Retinal pigment epithelial cell (primary cell): ENCODE data around the gene FRG1.
A peak's percentile ranks its signal among the peaks of the same experiment; 100 is the strongest.
"Not testable (repeated sequence)": the region's sequence is repeated elsewhere in the genome, so short reads cannot be mapped to it uniquely, and the experiment has no call there.

Experiments used
- DNase-seq: peaks from one replicate; pipeline ENCODE4 v3.0.0-alpha.2; 2010; ENCODE audit warnings: low read depth
- H3K4me3 ChIP-seq: 2 replicates; pipeline ENCODE4 v1.5.1; 2011; ENCODE audit warnings: mild to moderate bottlenecking, low read length, control low read depth, moderate library complexity
- CTCF ChIP-seq: conservative IDR thresholded peaks from 2 replicates; pipeline ENCODE4 v1.5.1; 2011; ENCODE audit warnings: low read depth, low read length, control low read depth, inconsistent platforms

FRG1 gene

GRCh38 chr4:189941005-189941450 lies 356 bp downstream of the FRG1 start:
- peak overlapping the region; percentile 95 for H3K4me3 ChIP-seq
- TF ChIP-seq CTCF = no peak
- no peak for DNase-seq

GRCh38 chr4:189942412-189942811 lies 1.7 kb downstream of the FRG1 start:
- H3K4me3 ChIP-seq, DNase-seq: not testable (repeated sequence)

- not testable (repeated sequence) for DNase-seq, H3K4me3 ChIP-seq
Measured at GRCh38 chr4:189944077-189944476, 3.4 kb downstream of the FRG1 start.

GRCh38 chr4:189946906-189947305 lies 6.2 kb downstream of the FRG1 start:
- not testable (repeated sequence) for H3K4me3 ChIP-seq, DNase-seq

GRCh38 chr4:189948486-189948885 lies 7.8 kb downstream of the FRG1 start:
- H3K4me3 ChIP-seq, DNase-seq: not testable (repeated sequence)

- H3K4me3 ChIP-seq, DNase-seq: not testable (repeated sequence)
Measured at GRCh38 chr4:189969291-189969690, 28.6 kb downstream of the FRG1 start.

GRCh38 chr4:189973646-189974045 lies 33.0 kb downstream of the FRG1 start:
- DNase-seq = no peak
- H3K4me3 ChIP-seq = no peak overlapping the region
- no peak for TF ChIP-seq CTCF

- no peak for DNase-seq
- peak; percentile 19 for TF ChIP-seq CTCF
- H3K4me3 ChIP-seq = no peak overlapping the region
Measured at GRCh38 chr4:189974056-189974455, 33.4 kb downstream of the FRG1 start.

GRCh38 chr4:189979196-189980047 lies 38.8 kb downstream of the FRG1 start:
- no peak for DNase-seq
- H3K4me3 ChIP-seq = no peak overlapping the region
- TF ChIP-seq CTCF = no peak

GRCh38 chr4:189980292-189980691 lies 39.6 kb downstream of the FRG1 start:
- not testable (repeated sequence) for DNase-seq

More at GRCh38 chr4:189980292-189980691, 39.6 kb downstream of the FRG1 start:
- H3K4me3 ChIP-seq = not testable (repeated sequence)
